ENCODE data around the gene HMGN2. TPM values are rescaled to one million over a fixed set of nuclear protein-coding genes. Genes with fewer than 3 reads are reported as not detected.

HMGN2 gene
- total and polyA plus RNA-seq, 2 of the 13 experiments (the other 11 are each of a cell fraction or from before 2014, with no cell fraction given): 63.4 to 343 TPM

DNA sequence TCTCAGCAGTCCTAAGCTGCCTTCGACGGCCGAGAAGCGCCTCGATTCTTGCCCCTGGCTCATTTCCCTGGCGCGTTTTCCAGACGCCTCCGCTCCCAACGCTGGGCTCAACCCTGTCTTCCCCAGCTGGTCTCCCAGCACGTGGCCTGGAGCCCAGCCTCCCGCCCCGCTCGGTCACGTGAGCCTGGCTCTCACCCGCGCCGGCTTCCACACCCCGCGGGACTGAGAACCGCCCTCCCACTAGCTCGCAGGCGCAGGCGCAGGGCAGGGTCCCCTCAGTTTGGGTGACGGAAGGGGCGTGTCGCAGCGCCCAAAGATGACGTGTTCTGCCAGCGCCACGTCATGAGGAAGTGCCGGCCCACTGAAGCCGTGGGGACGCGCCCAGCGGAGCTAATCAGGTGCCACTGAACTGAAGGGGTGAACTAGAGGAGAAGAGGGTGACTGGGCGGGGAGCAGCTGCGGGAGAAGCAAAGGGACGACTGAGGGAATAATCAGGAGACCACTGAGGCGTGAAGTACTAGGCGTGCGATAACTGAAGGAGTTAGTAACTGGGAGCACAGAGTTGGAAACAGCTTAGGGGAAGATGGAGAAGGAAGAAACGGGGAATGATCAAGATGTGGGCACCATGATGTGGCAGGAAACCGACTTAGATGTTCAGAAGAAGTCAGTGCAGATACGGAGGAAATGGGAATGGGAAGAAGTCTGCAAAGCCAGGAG lies 40.1 kb upstream of the HMGN2 start, which contains the start of gene DHDDS (continued):
- peak; percentile 94 for TF ChIP-seq CCDC6 (CRISPR knock-in tag; IDR thresholded peaks at IDR 0.05)
- TF ChIP-seq, protein P1, sequence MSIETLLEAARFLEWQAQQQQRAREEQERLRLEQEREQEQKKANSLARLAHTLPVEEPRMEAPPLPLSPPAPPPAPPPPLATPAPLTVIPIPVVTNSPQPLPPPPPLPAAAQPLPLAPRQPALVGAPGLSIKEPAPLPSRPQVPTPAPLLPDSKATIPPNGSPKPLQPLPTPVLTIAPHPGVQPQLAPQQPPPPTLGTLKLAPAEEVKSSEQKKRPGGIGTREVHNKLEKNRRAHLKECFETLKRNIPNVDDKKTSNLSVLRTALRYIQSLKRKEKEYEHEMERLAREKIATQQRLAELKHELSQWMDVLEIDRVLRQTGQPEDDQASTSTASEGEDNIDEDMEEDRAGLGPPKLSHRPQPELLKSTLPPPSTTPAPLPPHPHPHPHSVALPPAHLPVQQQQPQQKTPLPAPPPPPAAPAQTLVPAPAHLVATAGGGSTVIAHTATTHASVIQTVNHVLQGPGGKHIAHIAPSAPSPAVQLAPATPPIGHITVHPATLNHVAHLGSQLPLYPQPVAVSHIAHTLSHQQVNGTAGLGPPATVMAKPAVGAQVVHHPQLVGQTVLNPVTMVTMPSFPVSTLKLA (IDR thresholded peaks at IDR 0.05): peak; percentile 85
- peak; percentile 86; the same call in 1 of the 2 replicates for TF ChIP-seq CBFB (CRISPR knock-in tag; IDR thresholded peaks at IDR 0.05)
- no peak for TF ChIP-seq NONO (IDR thresholded peaks at IDR 0.05)
- peak; percentile 99 for TF ChIP-seq NONO (CRISPR knock-in tag; conservative IDR thresholded peaks at IDR 0.05)
- TF ChIP-seq RBAK (CRISPR knock-in tag; IDR thresholded peaks at IDR 0.05): peak; percentile 78; the same call in 1 of the 2 replicates
- peak; percentile 97 for TF ChIP-seq SNAPC2 (CRISPR knock-in tag; IDR thresholded peaks at IDR 0.05)
- no peak for TF ChIP-seq ZFP82 (CRISPR knock-in tag; IDR thresholded peaks at IDR 0.05; ENCODE audit: borderline replicate concordance)
- TF ChIP-seq JUN (CRISPR knock-in tag; IDR thresholded peaks at IDR 0.05): peak; percentile 64; the same call in 1 of the 2 replicates
- TF ChIP-seq, protein P2, sequence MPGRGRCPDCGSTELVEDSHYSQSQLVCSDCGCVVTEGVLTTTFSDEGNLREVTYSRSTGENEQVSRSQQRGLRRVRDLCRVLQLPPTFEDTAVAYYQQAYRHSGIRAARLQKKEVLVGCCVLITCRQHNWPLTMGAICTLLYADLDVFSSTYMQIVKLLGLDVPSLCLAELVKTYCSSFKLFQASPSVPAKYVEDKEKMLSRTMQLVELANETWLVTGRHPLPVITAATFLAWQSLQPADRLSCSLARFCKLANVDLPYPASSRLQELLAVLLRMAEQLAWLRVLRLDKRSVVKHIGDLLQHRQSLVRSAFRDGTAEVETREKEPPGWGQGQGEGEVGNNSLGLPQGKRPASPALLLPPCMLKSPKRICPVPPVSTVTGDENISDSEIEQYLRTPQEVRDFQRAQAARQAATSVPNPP (CRISPR knock-in tag; IDR thresholded peaks at IDR 0.05): peak; percentile 98
- TF ChIP-seq MTA1 (CRISPR knock-in tag; IDR thresholded peaks at IDR 0.05; ENCODE audit: borderline replicate concordance): peak; percentile 91; the same call in 1 of the 2 replicates
- peak; percentile 95; the same call in 1 of the 2 replicates for TF ChIP-seq KLF13 (CRISPR knock-in tag; IDR thresholded peaks at IDR 0.05)
- peak; percentile 94 for TF ChIP-seq PRMT3 (CRISPR knock-in tag; IDR thresholded peaks at IDR 0.05; ENCODE audit: borderline replicate concordance, low read depth)
- TF ChIP-seq ZNF724P (CRISPR knock-in tag; IDR thresholded peaks at IDR 0.05; ENCODE audit: borderline replicate concordance): peak; percentile 92
- peak; percentile 99 for TF ChIP-seq ATF1 (CRISPR knock-in tag; IDR thresholded peaks at IDR 0.05)
- no peak for TF ChIP-seq ZNF530 (CRISPR knock-in tag; IDR thresholded peaks at IDR 0.05; ENCODE audit: low read depth)
- TF ChIP-seq SATB2 (CRISPR knock-in tag; IDR thresholded peaks at IDR 0.05): peak; percentile 98
- TF ChIP-seq ZSCAN29 (CRISPR knock-in tag; conservative IDR thresholded peaks at IDR 0.05): 0 out of 2 replicates have a peak, but pooled peaks have one; percentile 44
- TF ChIP-seq SRY (CRISPR knock-in tag; IDR thresholded peaks at IDR 0.05): peak; percentile 99
- no peak for TF ChIP-seq HOXD1 (CRISPR knock-in tag; IDR thresholded peaks at IDR 0.05)
- 0 out of 2 replicates have a peak, but pooled peaks have one; percentile 64 for TF ChIP-seq MTF2 (CRISPR knock-in tag; IDR thresholded peaks at IDR 0.05; ENCODE audit: borderline replicate concordance)
- TF ChIP-seq ZNF451 (CRISPR knock-in tag; IDR thresholded peaks at IDR 0.05): peak; percentile 92
- TF ChIP-seq KAT8 (CRISPR knock-in tag; IDR thresholded peaks at IDR 0.05): peak; percentile 99
- TF ChIP-seq, protein P3, sequence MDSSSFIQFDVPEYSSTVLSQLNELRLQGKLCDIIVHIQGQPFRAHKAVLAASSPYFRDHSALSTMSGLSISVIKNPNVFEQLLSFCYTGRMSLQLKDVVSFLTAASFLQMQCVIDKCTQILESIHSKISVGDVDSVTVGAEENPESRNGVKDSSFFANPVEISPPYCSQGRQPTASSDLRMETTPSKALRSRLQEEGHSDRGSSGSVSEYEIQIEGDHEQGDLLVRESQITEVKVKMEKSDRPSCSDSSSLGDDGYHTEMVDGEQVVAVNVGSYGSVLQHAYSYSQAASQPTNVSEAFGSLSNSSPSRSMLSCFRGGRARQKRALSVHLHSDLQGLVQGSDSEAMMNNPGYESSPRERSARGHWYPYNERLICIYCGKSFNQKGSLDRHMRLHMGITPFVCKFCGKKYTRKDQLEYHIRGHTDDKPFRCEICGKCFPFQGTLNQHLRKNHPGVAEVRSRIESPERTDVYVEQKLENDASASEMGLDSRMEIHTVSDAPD (CRISPR knock-in tag; IDR thresholded peaks at IDR 0.05): peak; percentile 69; the same call in 1 of the 2 replicates
- no peak for TF ChIP-seq GTF3A (CRISPR knock-in tag; conservative IDR thresholded peaks at IDR 0.05)
- TF ChIP-seq ZEB1 (IDR thresholded peaks at IDR 0.05; ENCODE audit: insufficient replicate concordance, low read depth): no peak
- TF ChIP-seq, protein P4, sequence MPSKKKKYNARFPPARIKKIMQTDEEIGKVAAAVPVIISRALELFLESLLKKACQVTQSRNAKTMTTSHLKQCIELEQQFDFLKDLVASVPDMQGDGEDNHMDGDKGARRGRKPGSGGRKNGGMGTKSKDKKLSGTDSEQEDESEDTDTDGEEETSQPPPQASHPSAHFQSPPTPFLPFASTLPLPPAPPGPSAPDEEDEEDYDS (CRISPR knock-in tag; IDR thresholded peaks at IDR 0.05): peak; percentile 78
- TF ChIP-seq PRPF4 (IDR thresholded peaks at IDR 0.05; ENCODE audit: low read depth, low read length, poor library complexity, severe bottlenecking): no peak

All from HepG2 (cell line).